ENCODE measurements around the gene GPR137B. TPM values are rescaled to one million over a fixed set of nuclear protein-coding genes. Genes with fewer than 3 reads are reported as not detected.

GPR137B gene
- total and polyA plus RNA-seq, 2 experiments from 2014 or later: 0.87 to 3.0 TPM

- no peaks in the 10 kb centered on the region for H3K9me3 ChIP-seq (ENCODE audit: low read depth)
- H3K4me1 ChIP-seq (ENCODE audit: low read depth): no peaks in the 10 kb centered on the region
- peak in 1 of 2 donors; percentile 23 for DNase-seq (ENCODE audit: low read depth in 1 of 2, low spot score in 1 of 2)
- no peaks in the 10 kb centered on the region for H3K36me3 ChIP-seq
- no peak overlapping the region for H3K4me3 ChIP-seq
- no peak overlapping the region for H3K27ac ChIP-seq
- H3K27me3 ChIP-seq: no peaks in the 10 kb centered on the region
- no peak for TF ChIP-seq CTCF (IDR thresholded peaks at IDR 0.05; ENCODE audit: low read depth, low read length)
These were observed 13.6 kb upstream of the GPR137B start for GRCh38 chr1:236128646-236129178.

DNA sequence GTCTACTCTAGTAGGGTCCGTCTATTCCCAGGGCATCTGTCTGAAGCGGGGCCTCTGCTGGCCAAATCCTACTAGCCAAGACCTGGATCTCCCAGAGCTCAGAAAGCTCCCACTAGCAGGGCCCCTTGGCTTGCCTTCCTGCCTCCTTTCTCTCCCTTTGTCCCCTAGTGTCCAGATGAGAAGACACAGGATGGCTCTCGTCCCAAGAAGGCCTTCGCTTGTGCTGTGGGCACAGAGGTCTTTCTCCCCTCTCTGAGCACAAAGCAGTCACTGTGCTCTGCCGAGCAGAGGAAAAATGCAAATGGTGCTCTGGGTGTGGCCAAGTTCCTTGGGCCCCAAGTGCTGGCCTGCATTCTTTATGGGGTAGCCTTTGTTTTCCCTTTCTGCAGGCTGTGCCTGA, 13.0 kb upstream of the GPR137B start:
- Histone ChIP-seq H3K27ac (no peak overlapping the region), H3K9me3 (ENCODE audit: low read depth) (no peaks in the 10 kb centered on the region), H3K36me3 (no peaks in the 10 kb centered on the region), H3K4me3 (no peak overlapping the region), H3K27me3 (no peaks in the 10 kb centered on the region), H3K4me1 (ENCODE audit: low read depth) (no peaks in the 10 kb centered on the region)
- TF ChIP-seq CTCF (IDR thresholded peaks at IDR 0.05; ENCODE audit: low read depth, low read length): no peak
- no peak for DNase-seq (ENCODE audit: low read depth in 1 of 2, low spot score in 1 of 2)

DNA sequence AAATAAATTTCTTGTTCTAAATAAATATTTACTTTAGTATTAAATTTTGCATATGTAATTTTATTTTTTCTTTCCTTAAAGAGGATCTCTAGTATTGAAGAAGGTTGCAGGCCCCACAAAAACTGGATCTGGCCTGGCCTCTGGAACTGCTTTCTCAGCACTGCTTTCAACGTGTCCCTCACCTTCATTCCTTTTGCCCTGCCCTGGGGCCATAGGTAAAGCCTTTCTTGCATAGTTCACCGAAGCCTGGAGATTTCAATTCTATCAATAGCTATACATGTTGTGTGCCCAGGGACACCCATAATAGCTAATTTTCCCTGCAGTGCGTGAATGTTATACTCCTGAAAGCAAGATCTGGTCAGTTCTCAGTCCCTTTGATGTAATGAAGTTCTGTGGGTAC, 12.0 kb upstream of the GPR137B start:
- H3K27ac ChIP-seq: no peak overlapping the region
- H3K9me3 ChIP-seq (ENCODE audit: low read depth): no peaks in the 10 kb centered on the region
- no peak overlapping the region for H3K4me3 ChIP-seq
- no peak for DNase-seq (ENCODE audit: low read depth in 1 of 2, low spot score in 1 of 2)
- H3K4me1 ChIP-seq (ENCODE audit: low read depth): no peaks in the 10 kb centered on the region
- no peak for TF ChIP-seq CTCF (IDR thresholded peaks at IDR 0.05; ENCODE audit: low read depth, low read length)
- H3K27me3 ChIP-seq: peaks cover 9% of the 10 kb centered on the region
- no peaks in the 10 kb centered on the region for H3K36me3 ChIP-seq

GRCh38 chr1:236131916-236132315, 10.4 kb upstream of the GPR137B start:
- H3K36me3 ChIP-seq: no peaks in the 10 kb centered on the region
- no peak overlapping the region for H3K4me3 ChIP-seq
- peaks cover 18% of the 10 kb centered on the region for H3K27me3 ChIP-seq
- no peaks in the 10 kb centered on the region for H3K9me3 ChIP-seq (ENCODE audit: low read depth)
- DNase-seq (ENCODE audit: low read depth in 1 of 2, low spot score in 1 of 2): no peak
- H3K4me1 ChIP-seq (ENCODE audit: low read depth): no peaks in the 10 kb centered on the region
- no peak for TF ChIP-seq CTCF (IDR thresholded peaks at IDR 0.05; ENCODE audit: low read depth, low read length)
- H3K27ac ChIP-seq: no peak overlapping the region

GRCh38 chr1:236132420-236133046, 9.8 kb upstream of the GPR137B start:
- H3K4me1 ChIP-seq (ENCODE audit: low read depth): no peaks in the 10 kb centered on the region
- H3K36me3 ChIP-seq: no peaks in the 10 kb centered on the region
- DNase-seq (ENCODE audit: low read depth in 1 of 2, low spot score in 1 of 2): no peak
- no peak overlapping the region for H3K27ac ChIP-seq
- no peak for TF ChIP-seq CTCF (IDR thresholded peaks at IDR 0.05; ENCODE audit: low read depth, low read length)
- no peaks in the 10 kb centered on the region for H3K9me3 ChIP-seq (ENCODE audit: low read depth)
- no peak overlapping the region for H3K4me3 ChIP-seq
- peaks cover 23% of the 10 kb centered on the region for H3K27me3 ChIP-seq
